SU-DHL-6 (cell line): ENCODE data around the gene TRO.

ENCODE experiments used
- H2AFZ ChIP-seq: fragments of 200-600 bp; sonication (generic); 2 replicates; pipeline ENCODE4 v1.6.1; 2014; ENCODE audit warnings: low read depth, mild to moderate bottlenecking, moderate library complexity, mixed read lengths, antibody characterized with exemption, low read length; ENCODE audit not compliant: severe bottlenecking
- H3F3A ChIP-seq: fragments of 200-600 bp; shearing (Covaris generic); 2 replicates; pipeline ENCODE4 v1.6.0; 2016; ENCODE audit warnings: antibody characterized with exemption, mild to moderate bottlenecking; ENCODE audit not compliant: insufficient read depth
- H3K27ac ChIP-seq: fragments of 200-600 bp; sonication (generic); 2 replicates; pipeline ENCODE4 v1.5.1; 2016; ENCODE audit warnings: low read depth, mild to moderate bottlenecking, low read length, moderate library complexity, mixed read lengths
- H3K27me3 ChIP-seq: fragments of 200-600 bp; sonication (generic), shearing (Covaris generic); 2 replicates; pipeline ENCODE4 v1.6.0; 2014; ENCODE audit warnings: mild to moderate bottlenecking, low read length
- H3K36me3 ChIP-seq: fragments of 200-600 bp; sonication (generic); 2 replicates; pipeline ENCODE4 v1.6.1; 2014; ENCODE audit warnings: mild to moderate bottlenecking, low read length, mixed read lengths
- H3K4me2 ChIP-seq: fragments of 300-600, 200-600 bp; shearing (Covaris generic), sonication (generic); 2 replicates; pipeline ENCODE4 v1.6.0; 2014; ENCODE audit warnings: low read length, low read depth, mild to moderate bottlenecking; ENCODE audit not compliant: poor library complexity, severe bottlenecking
- H3K4me3 ChIP-seq: fragments of 200-600 bp; sonication (generic); 2 replicates; pipeline ENCODE4 v1.5.1; 2014; ENCODE audit warnings: antibody characterized with exemption, low read length, mild to moderate bottlenecking, mixed read lengths; ENCODE audit not compliant: insufficient read depth, poor library complexity, severe bottlenecking
- H3K79me2 ChIP-seq: fragments of 200-600 bp; sonication (generic); 2 replicates; pipeline ENCODE4 v1.6.1; 2014; ENCODE audit warnings: mild to moderate bottlenecking, low read length, moderate library complexity; ENCODE audit not compliant: insufficient read depth
- H3K9ac ChIP-seq: fragments of 200-600 bp; sonication (generic); 2 replicates; pipeline ENCODE4 v1.7.0; 2014; ENCODE audit warnings: mild to moderate bottlenecking, low read length
- H3K9me2 ChIP-seq: fragments of 200-600 bp; sonication (generic); replicated peaks from 2 replicates; pipeline ENCODE4 v1.6.1; 2014; ENCODE audit warnings: low read length; ENCODE audit not compliant: insufficient read depth
- H3K9me3 ChIP-seq: fragments of 200-600 bp; sonication (generic); 2 replicates; pipeline ENCODE4 v1.6.1; 2014; ENCODE audit warnings: low read length, mixed read lengths; ENCODE audit not compliant: insufficient read depth
- H4K20me1 ChIP-seq: fragments of 200-600 bp; sonication (generic); 2 replicates; pipeline ENCODE4 v1.6.1; 2014; ENCODE audit warnings: low read depth, mild to moderate bottlenecking, antibody characterized with exemption, low read length, moderate library complexity, mixed read lengths
- CTCF ChIP-seq: fragments of 200-600 bp; sonication (generic); IDR thresholded peaks from one replicate; pipeline ENCODE4 v1.5.1; 2017; ENCODE audit warnings: antibody characterized with exemption, mild to moderate bottlenecking, low read length, moderate library complexity; ENCODE audit not compliant: insufficient read depth, poor library complexity, severe bottlenecking
- EZH2phosphoT487 ChIP-seq: fragments of 200-600 bp; sonication (generic), shearing (Covaris generic); conservative IDR thresholded peaks from 2 replicates; pipeline ENCODE4 v1.6.1; 2018; ENCODE audit warnings: mild to moderate bottlenecking, antibody characterized with exemption, low read length, moderate library complexity, mixed read lengths

Gene TRO

GRCh38 chrX:54964766-54965497 lies 44.3 kb downstream of the TRO start:
- no peaks in the 10 kb centered on the region for H3K79me2 ChIP-seq
- no peaks in the 10 kb centered on the region for H3K9me3 ChIP-seq
- no peaks in the 10 kb centered on the region for H3K9me2 ChIP-seq
- no peak overlapping the region for H3K27ac ChIP-seq
- H3K9ac ChIP-seq = no peak overlapping the region
- no peak overlapping the region for H3K4me2 ChIP-seq
- H2AFZ ChIP-seq = no peak overlapping the region
- TF ChIP-seq CTCF (no peak), EZH2phosphoT487 (no peak)
- no peaks in the 10 kb centered on the region for H4K20me1 ChIP-seq
- no peaks in the 10 kb centered on the region for H3K27me3 ChIP-seq
- H3K4me3 ChIP-seq = no peak overlapping the region
- H3F3A ChIP-seq = no peaks in the 10 kb centered on the region
- H3K36me3 ChIP-seq = no peaks in the 10 kb centered on the region

- Histone ChIP-seq H3K9me3 (no peaks in the 10 kb centered on the region), H3F3A (no peaks in the 10 kb centered on the region), H3K4me3 (no peak overlapping the region), H3K27me3 (no peaks in the 10 kb centered on the region), H3K9me2 (no peaks in the 10 kb centered on the region), H3K79me2 (no peaks in the 10 kb centered on the region), H2AFZ (no peak overlapping the region), H3K9ac (no peak overlapping the region), H4K20me1 (no peaks in the 10 kb centered on the region), H3K36me3 (no peaks in the 10 kb centered on the region), H3K27ac (no peak overlapping the region), H3K4me2 (no peak overlapping the region)
- no peak for TF ChIP-seq CTCF
- no peak for TF ChIP-seq EZH2phosphoT487
Observed at GRCh38 chrX:54977387-54977786, 56.8 kb downstream of the TRO start.

GRCh38 chrX:54978448-54978847 lies 57.8 kb downstream of the TRO start:
- no peak overlapping the region for H3K27ac ChIP-seq
- H2AFZ ChIP-seq = no peak overlapping the region
- no peaks in the 10 kb centered on the region for H3K27me3 ChIP-seq
- no peaks in the 10 kb centered on the region for H4K20me1 ChIP-seq
- H3K9ac ChIP-seq = no peak overlapping the region
- H3K9me3 ChIP-seq = no peaks in the 10 kb centered on the region
- H3K36me3 ChIP-seq = no peaks in the 10 kb centered on the region
- no peak overlapping the region for H3K4me2 ChIP-seq
- H3K9me2 ChIP-seq = no peaks in the 10 kb centered on the region
- no peaks in the 10 kb centered on the region for H3F3A ChIP-seq
- no peaks in the 10 kb centered on the region for H3K79me2 ChIP-seq
- TF ChIP-seq EZH2phosphoT487 = no peak
- no peak for TF ChIP-seq CTCF
- no peak overlapping the region for H3K4me3 ChIP-seq

- Histone ChIP-seq H3F3A (no peaks in the 10 kb centered on the region), H2AFZ (no peak overlapping the region), H3K9me2 (no peaks in the 10 kb centered on the region), H4K20me1 (no peaks in the 10 kb centered on the region), H3K9me3 (no peaks in the 10 kb centered on the region), H3K9ac (no peak overlapping the region), H3K27me3 (no peaks in the 10 kb centered on the region), H3K79me2 (no peaks in the 10 kb centered on the region), H3K4me2 (no peak overlapping the region), H3K36me3 (no peaks in the 10 kb centered on the region), H3K27ac (no peak overlapping the region), H3K4me3 (no peak overlapping the region)
- TF ChIP-seq CTCF (no peak), EZH2phosphoT487 (no peak)
Observed at GRCh38 chrX:54979432-54979831, 58.8 kb downstream of the TRO start.
